GM19035 (cell line): ENCODE measurements around the gene TPRN.

ENCODE experiments used
- ATAC-seq: cut with Tn5 transposase; IDR thresholded peaks from one replicate; pipeline ENCODE4 v1.9.1; 2021; ENCODE audit not compliant: unreplicated experiment

Gene TPRN

DNA sequence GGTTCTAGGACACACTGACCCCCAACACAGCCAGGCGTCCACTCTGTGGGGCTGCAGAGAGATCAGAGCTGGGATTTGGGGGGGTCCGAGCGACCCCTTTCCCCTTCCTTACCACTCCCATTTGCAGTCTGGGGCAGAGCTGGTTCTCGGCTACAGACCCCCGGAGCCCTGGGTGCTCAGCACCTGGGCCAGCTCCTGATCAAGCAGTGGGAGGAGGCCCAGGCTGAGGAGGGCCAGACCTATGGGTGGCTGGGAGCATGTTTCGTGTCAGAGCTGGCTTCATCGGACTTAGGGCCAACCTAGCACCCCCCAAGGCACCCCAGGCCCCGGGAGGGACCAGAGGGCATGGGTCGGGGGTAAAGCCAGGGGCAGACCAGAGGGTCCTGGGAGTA is 54.0 kb downstream of the TPRN start:
- ATAC-seq, result no peak

- no peak for ATAC-seq
These were observed 54.6 kb downstream of the TPRN start for GRCh38 chr9:137145731-137146526.

DNA sequence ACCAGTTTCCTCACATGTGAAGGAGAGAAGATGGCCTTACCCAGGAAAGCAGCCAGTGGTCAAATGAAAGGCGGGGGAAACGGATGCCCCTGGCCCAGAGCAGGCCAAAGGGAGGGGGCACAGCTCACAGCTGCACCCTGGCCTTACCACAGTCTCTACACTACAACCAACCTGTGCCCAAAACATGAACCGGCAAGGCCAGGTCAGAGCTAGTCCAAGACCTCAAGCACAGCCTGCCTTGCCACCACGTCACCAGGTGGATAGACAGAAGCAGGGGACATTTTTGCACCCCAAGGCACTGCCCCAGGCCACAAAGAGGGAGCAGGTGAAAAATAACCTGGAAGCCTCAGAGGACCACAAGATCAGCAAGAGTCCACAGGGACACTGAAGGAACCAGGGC is 57.1 kb downstream of the TPRN start:
- no peak for ATAC-seq

DNA sequence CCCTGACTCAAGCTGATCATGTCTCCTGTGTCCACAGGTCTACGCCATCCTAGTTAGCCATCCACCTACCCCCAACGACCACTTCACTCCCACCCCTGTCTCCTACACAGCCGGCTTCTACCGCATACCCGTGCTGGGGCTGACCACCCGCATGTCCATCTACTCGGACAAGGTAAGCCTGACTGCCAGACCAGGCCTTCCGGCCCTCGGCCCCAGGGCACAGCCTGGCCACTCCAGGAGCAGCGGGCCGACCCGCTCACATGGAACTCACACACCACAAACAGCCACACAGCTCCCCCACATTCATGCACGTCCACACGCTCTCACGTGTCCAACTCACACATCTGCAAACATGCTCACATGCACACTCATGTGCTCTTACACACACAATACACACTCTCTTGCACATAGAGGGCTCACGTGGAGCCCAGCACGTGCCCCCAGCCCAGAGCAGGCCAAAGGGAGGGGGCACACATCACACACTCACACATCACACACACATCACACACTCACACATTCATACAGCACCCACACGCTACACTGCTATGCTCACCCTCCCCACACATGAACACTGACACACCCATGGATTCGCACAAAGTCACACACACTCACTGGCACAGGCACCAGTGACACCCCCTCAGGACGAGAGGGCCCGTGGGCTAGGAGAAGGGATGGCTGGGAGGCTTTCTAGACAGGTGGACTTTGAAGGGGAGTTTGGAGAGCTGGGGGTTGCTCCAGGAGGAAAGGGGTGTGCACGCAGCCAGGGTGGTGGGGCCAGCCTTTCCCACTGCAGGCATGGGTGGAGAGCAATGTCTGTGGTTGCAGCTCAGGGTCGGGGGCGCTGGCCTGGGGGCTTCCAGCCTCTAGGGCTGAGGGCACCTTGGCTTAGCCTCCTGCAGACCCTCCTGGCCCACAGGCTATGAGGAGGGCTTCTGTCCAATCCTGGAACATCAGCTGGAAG is 58.3 kb downstream of the TPRN start:
- no peak for ATAC-seq
